Measurements from ENCODE around the gene INKA2.

INKA2 gene

GRCh38 chr1:111737216-111738132 is 1.7 kb downstream of the INKA2 start:
- no peak for TF ChIP-seq CTCF (IDR thresholded peaks at IDR 0.05; ENCODE audit: borderline replicate concordance, insufficient read depth, low read depth, low read length)
- no peak overlapping the region for H3K4me3 ChIP-seq (ENCODE audit: low read depth, low read length)

- no peak for TF ChIP-seq CTCF (IDR thresholded peaks at IDR 0.05; ENCODE audit: borderline replicate concordance, insufficient read depth, low read depth, low read length)
- H3K4me3 ChIP-seq (ENCODE audit: low read depth, low read length): no peak overlapping the region
Measured at GRCh38 chr1:111736548-111737215, 2.5 kb downstream of the INKA2 start.

GRCh38 chr1:111735858-111736544 is 3.2 kb downstream of the INKA2 start:
- no peak overlapping the region for H3K4me3 ChIP-seq (ENCODE audit: low read depth, low read length)
- TF ChIP-seq CTCF (IDR thresholded peaks at IDR 0.05; ENCODE audit: borderline replicate concordance, insufficient read depth, low read depth, low read length): no peak

GRCh38 chr1:111735321-111735720 is 3.9 kb downstream of the INKA2 start:
- TF ChIP-seq CTCF (IDR thresholded peaks at IDR 0.05; ENCODE audit: borderline replicate concordance, insufficient read depth, low read depth, low read length): no peak
- H3K4me3 ChIP-seq (ENCODE audit: low read depth, low read length): no peak overlapping the region

- no peak for TF ChIP-seq CTCF (IDR thresholded peaks at IDR 0.05; ENCODE audit: borderline replicate concordance, insufficient read depth, low read depth, low read length)
Measured at GRCh38 chr1:111734856-111735255, 4.3 kb downstream of the INKA2 start.

GRCh38 chr1:111734426-111734825 is 4.8 kb downstream of the INKA2 start:
- H3K4me3 ChIP-seq (ENCODE audit: low read depth, low read length): no peak overlapping the region
- TF ChIP-seq CTCF (IDR thresholded peaks at IDR 0.05; ENCODE audit: borderline replicate concordance, insufficient read depth, low read depth, low read length): no peak

More at GRCh38 chr1:111734856-111735255, 4.3 kb downstream of the INKA2 start:
- H3K4me3 ChIP-seq (ENCODE audit: low read depth, low read length): no peak overlapping the region
